Panc1 (cell line): ENCODE measurements around the gene GRIK3. TPM values are rescaled to one million over a fixed set of nuclear protein-coding genes. Genes with fewer than 3 reads are reported as not detected.

ENCODE experiments used
- ATAC-seq: fragments of 200-7000 bp; cut with Tn5 transposase; 2 replicates; pipeline ENCODE4 v1.9.1; 2020; ENCODE audit warnings: mild to moderate bottlenecking, moderate library complexity
- BruUV-seq: library from RNA; stranded (reverse); fragments of 400-500 nt; replicated peaks from 2 replicates; lab custom pipeline; 2021; lab: Mats Ljungman, UMichigan
- CTCF ChIA-PET: fragments of 300-600 bp; sonication (Branson Sonifier 250); formaldehyde crosslinking; loops from one replicate; lab custom pipeline; 2022; ENCODE audit warnings: antibody characterized with exemption; lab: Charles Lee
- POLR2A ChIA-PET: fragments of 300-600 bp; sonication (Branson Sonifier 250); formaldehyde crosslinking; loops from one replicate; lab custom pipeline; 2022; ENCODE audit warnings: antibody characterized with exemption; lab: Charles Lee
- DNase-seq: peaks from one replicate; pipeline ENCODE4 v3.0.0-alpha.2; 2010; ENCODE audit warnings: low read depth, low spot score
- H3K27ac ChIP-seq: 2 replicates; pipeline ENCODE4 v1.5.1; 2011; ENCODE audit warnings: mild to moderate bottlenecking, low read length, inconsistent platforms
- H3K27me3 ChIP-seq: fragments of 200-500 bp; sonication (Bioruptor generic); 2 replicates; pipeline ENCODE4 v1.6.0; 2014; ENCODE audit warnings: low read length, inconsistent platforms; ENCODE audit not compliant: control insufficient read depth, insufficient read depth
- H3K36me3 ChIP-seq: fragments of 200-500 bp; sonication (Bioruptor generic); 2 replicates; pipeline ENCODE4 v1.5.1; 2014; ENCODE audit warnings: inconsistent platforms, mild to moderate bottlenecking, low read length, moderate library complexity; ENCODE audit not compliant: control insufficient read depth, insufficient read depth
- H3K4me1 ChIP-seq: 2 replicates; pipeline ENCODE4 v1.5.1; 2011; ENCODE audit warnings: inconsistent platforms, mild to moderate bottlenecking, low read length, moderate library complexity; ENCODE audit not compliant: control insufficient read depth, insufficient read depth
- H3K4me3 ChIP-seq, 2 experiments: 2 replicates each; pipeline ENCODE4 v1.5.1; 2011 to 2012; ENCODE audit warnings: low read depth in 2 of 2, low read length in 2 of 2, mild to moderate bottlenecking in 2 of 2, inconsistent platforms in 1 of 2, moderate library complexity in 1 of 2
- H3K9me3 ChIP-seq: fragments of 200-500 bp; sonication (Bioruptor generic); 2 replicates; pipeline ENCODE4 v1.5.1; 2014; ENCODE audit warnings: low read depth, mild to moderate bottlenecking, inconsistent platforms, low read length, moderate library complexity; ENCODE audit not compliant: control insufficient read depth, insufficient read depth
- CTCF ChIP-seq: fragments of 450-650 bp; IDR thresholded peaks from 2 replicates; pipeline ENCODE4 v1.5.1; 2017; ENCODE audit warnings: mild to moderate bottlenecking
- POLR2AphosphoS5 ChIP-seq: IDR thresholded peaks from 2 replicates; pipeline ENCODE4 v1.6.1; 2012; ENCODE audit warnings: mild to moderate bottlenecking, low read depth, low read length, moderate library complexity
- REST ChIP-seq, 2 experiments: IDR thresholded peaks; 2 replicates each; pipeline ENCODE4 v1.6.1; 2011 to 2012; ENCODE audit warnings: low read depth in 2 of 2, control low read depth in 1 of 2, low read length in 1 of 2, mild to moderate bottlenecking in 1 of 2, moderate library complexity in 1 of 2; ENCODE audit not compliant: insufficient read depth in 1 of 2
- SIN3A ChIP-seq: IDR thresholded peaks from 2 replicates; pipeline ENCODE4 v1.6.1; 2012; ENCODE audit warnings: low read depth, mild to moderate bottlenecking, low read length, moderate library complexity, borderline replicate concordance; ENCODE audit not compliant: insufficient read depth
- TCF7L2 ChIP-seq: IDR thresholded peaks from 2 replicates; pipeline ENCODE4 v1.6.1; 2011; ENCODE audit warnings: mild to moderate bottlenecking, low read depth, low read length, inconsistent platforms
- in situ Hi-C: cut with HindIII; loops from 2 replicates; pipeline ENCODE4 v1.10.0; 2016; ENCODE audit warnings: low sequenced_read_pairs, low pct_unique_long_range_greater_than_20kb
- intact Hi-C: fragments of 100-400 bp; cut with micrococcal nuclease; formaldehyde crosslinking; loops from one replicate; pipeline ENCODE4 v1.10.0; 2022; ENCODE audit not compliant: unreplicated experiment
- total RNA-seq: library from RNA; stranded (reverse); gene quantifications from one replicate; pipeline ENCODE4 v1.2.1, GENCODE V29; 2021; ENCODE audit not compliant: unreplicated experiment

GRIK3 gene
- total RNA-seq, 1 experiment from 2014 or later = not detected

DNA sequence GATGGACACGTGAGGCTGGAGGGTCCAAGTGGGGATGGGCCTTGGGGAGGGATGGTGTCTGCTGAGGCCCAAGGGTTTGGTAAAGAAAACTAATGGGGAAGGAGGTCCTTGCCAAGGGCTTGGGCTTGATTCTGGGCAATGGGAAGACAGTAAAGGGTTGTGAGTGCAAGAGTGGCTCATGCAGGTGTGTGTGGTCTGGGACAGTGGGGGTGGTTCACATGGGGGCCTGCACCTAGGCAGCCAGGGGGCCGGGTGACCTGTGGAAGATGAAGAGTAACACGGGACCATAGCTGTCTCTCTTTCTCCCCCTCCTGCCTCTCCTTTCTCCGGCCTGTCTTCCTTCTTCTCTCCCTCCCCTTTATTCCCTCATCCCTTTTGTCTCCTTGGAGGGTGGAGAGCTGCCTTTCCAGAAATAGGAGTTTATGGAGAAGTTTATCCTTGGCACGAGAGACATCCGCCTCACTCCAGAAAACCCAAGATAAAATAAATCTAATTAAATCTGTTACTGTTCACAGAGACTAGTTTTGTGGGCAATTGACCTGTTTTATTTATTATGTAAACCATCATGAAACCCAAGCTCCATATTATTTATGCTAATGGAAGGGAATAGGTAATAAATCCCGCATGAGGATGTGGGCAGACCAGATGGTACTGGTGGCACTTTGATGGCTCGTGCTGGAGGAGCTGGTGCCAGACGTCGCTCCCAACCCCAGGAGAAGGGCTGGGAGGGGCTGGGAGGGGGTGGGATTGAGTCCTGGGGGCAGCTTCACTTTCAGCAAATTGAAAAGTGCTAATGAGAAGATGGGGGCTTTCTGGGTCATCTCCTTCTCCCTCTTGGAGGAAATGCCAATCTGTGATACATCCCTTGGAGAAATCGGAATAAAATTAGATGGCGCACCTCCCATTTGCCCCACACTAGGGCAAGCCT lies 278.7 kb downstream of the GRIK3 start:
- in situ Hi-C loops = no loop called here
- H3K27ac ChIP-seq = no peak overlapping the region
- H3K27me3 ChIP-seq = no peaks in the 10 kb centered on the region
- no peaks in the 10 kb centered on the region for H3K36me3 ChIP-seq
- no peak for DNase-seq
- TF ChIP-seq CTCF (no peak), POLR2AphosphoS5 (no peak), REST (IDR thresholded peaks at IDR 0.05; ENCODE audit: insufficient read depth in 1 of 2, low read depth in 2 of 2, low read length in 1 of 2) (no peak), SIN3A (no peak), TCF7L2 (no peak)
- CTCF ChIA-PET = no interaction called here
- no peaks in the 10 kb centered on the region for H3K4me1 ChIP-seq
- no peak for ATAC-seq
- H3K9me3 ChIP-seq = no peaks in the 10 kb centered on the region; the same call in 1 of the 2 replicates
- no peak overlapping the region for H3K4me3 ChIP-seq
- intact Hi-C loops = no loop called here
- BruUV-seq = no TSS peak
- POLR2A ChIA-PET = no interaction called here

DNA sequence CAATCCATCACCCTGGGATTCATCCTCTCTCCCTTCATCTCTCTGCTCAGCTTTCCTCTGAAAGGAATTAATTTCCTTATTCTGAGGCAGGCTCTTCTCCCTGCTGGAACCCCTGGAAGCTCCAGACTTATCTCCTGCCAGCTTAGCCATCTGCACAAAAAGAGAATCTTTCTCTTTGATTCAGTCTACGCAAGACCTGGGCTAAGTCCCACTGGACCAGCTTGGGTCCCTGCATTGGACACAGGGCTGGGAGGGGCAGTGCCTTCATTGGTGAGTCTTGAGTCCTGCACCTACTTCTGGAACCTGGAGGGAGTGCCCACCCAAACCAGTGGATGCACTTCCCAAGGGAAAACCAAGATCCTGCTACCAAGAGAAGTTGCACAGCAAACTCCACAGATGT lies 279.9 kb downstream of the GRIK3 start:
- no peaks in the 10 kb centered on the region for H3K36me3 ChIP-seq
- no peak for ATAC-seq
- H3K4me1 ChIP-seq = no peaks in the 10 kb centered on the region
- TF ChIP-seq CTCF (no peak), REST (IDR thresholded peaks at IDR 0.05; ENCODE audit: insufficient read depth in 1 of 2, low read depth in 2 of 2, low read length in 1 of 2) (no peak), POLR2AphosphoS5 (no peak), TCF7L2 (no peak), SIN3A (no peak)
- no TSS peak for BruUV-seq
- in situ Hi-C loops = no loop called here
- CTCF ChIA-PET = no interaction called here
- DNase-seq = no peak
- no peak overlapping the region for H3K27ac ChIP-seq
- POLR2A ChIA-PET = no interaction called here
- H3K4me3 ChIP-seq = no peak overlapping the region
- no peaks in the 10 kb centered on the region for H3K9me3 ChIP-seq
- no peaks in the 10 kb centered on the region for H3K27me3 ChIP-seq
- intact Hi-C loops = no loop called here
